ENCODE measurements around the gene FAM240A.

- TF ChIP-seq EZH2 (IDR thresholded peaks at IDR 0.05; ENCODE audit: low read length, missing control alignments): no peak
- no peak for TF ChIP-seq CTCF (conservative IDR thresholded peaks at IDR 0.05 in 1 of 2, IDR thresholded peaks at IDR 0.05 in 1 of 2; ENCODE audit: low read depth in 1 of 2, low read length in 2 of 2)
Observed at GRCh38 chr3:46662771-46663551, 50.6 kb downstream of the FAM240A start.

Data from fibroblast of lung (primary cell).